Measurements from ENCODE around the gene CLDN22. TPM values are rescaled to one million over a fixed set of nuclear protein-coding genes. Genes with fewer than 3 reads are reported as not detected.

CLDN22 gene
- total RNA-seq, 1 donor from 2014 or later = not detected

GRCh38 chr4:183355405-183355804, 35.3 kb upstream of the CLDN22 start:
- intact Hi-C loops (cut with micrococcal nuclease) = no loop called here
- no peaks in the 10 kb centered on the region for H3K9me3 ChIP-seq (replicated peaks)
- peaks cover 26% of the 10 kb centered on the region for H3K27me3 ChIP-seq (ENCODE audit: low read depth)
- no peaks in the 10 kb centered on the region for H3K4me1 ChIP-seq
- no peak for TF ChIP-seq CTCF (IDR thresholded peaks at IDR 0.05; ENCODE audit: borderline replicate concordance)
- no peak overlapping the region for H3K4me3 ChIP-seq
- H3K27ac ChIP-seq (replicated peaks) = no peak overlapping the region
- no peak for DNase-seq
- no peaks in the 10 kb centered on the region for H3K36me3 ChIP-seq

GRCh38 chr4:183354219-183354618, 34.1 kb upstream of the CLDN22 start:
- Histone ChIP-seq H3K9me3 (replicated peaks) (no peaks in the 10 kb centered on the region), H3K27ac (replicated peaks) (no peak overlapping the region), H3K27me3 (ENCODE audit: low read depth) (peaks cover 36% of the 10 kb centered on the region), H3K36me3 (no peaks in the 10 kb centered on the region), H3K4me1 (no peaks in the 10 kb centered on the region), H3K4me3 (no peak overlapping the region)
- no peak for DNase-seq
- intact Hi-C loops (cut with micrococcal nuclease) = no loop called here
- TF ChIP-seq CTCF (IDR thresholded peaks at IDR 0.05; ENCODE audit: borderline replicate concordance) = no peak

- DNase-seq = no peak
- TF ChIP-seq CTCF (IDR thresholded peaks at IDR 0.05; ENCODE audit: borderline replicate concordance) = no peak
- Histone ChIP-seq H3K27me3 (ENCODE audit: low read depth) (peaks cover 43% of the 10 kb centered on the region), H3K27ac (replicated peaks) (no peak overlapping the region), H3K4me3 (no peak overlapping the region), H3K9me3 (replicated peaks) (no peaks in the 10 kb centered on the region), H3K4me1 (no peaks in the 10 kb centered on the region), H3K36me3 (no peaks in the 10 kb centered on the region)
- intact Hi-C loops (cut with micrococcal nuclease) = no loop called here
These were observed 33.5 kb upstream of the CLDN22 start for GRCh38 chr4:183353557-183353956.

- H3K9me3 ChIP-seq (replicated peaks) = no peaks in the 10 kb centered on the region
- H3K4me3 ChIP-seq = no peak overlapping the region
- peaks cover 53% of the 10 kb centered on the region for H3K27me3 ChIP-seq (ENCODE audit: low read depth)
- intact Hi-C loops (cut with micrococcal nuclease) = no loop called here
- TF ChIP-seq CTCF (IDR thresholded peaks at IDR 0.05; ENCODE audit: borderline replicate concordance) = no peak
- DNase-seq = no peak
- no peaks in the 10 kb centered on the region for H3K4me1 ChIP-seq
- no peaks in the 10 kb centered on the region for H3K36me3 ChIP-seq
- H3K27ac ChIP-seq (replicated peaks) = no peak overlapping the region
These were observed 32.5 kb upstream of the CLDN22 start for GRCh38 chr4:183352546-183352945.

- H3K9me3 ChIP-seq (replicated peaks) = no peaks in the 10 kb centered on the region
- DNase-seq = no peak
- no peak overlapping the region for H3K27ac ChIP-seq (replicated peaks)
- H3K4me1 ChIP-seq = no peaks in the 10 kb centered on the region
- H3K4me3 ChIP-seq = no peak overlapping the region
- TF ChIP-seq CTCF (IDR thresholded peaks at IDR 0.05; ENCODE audit: borderline replicate concordance) = no peak
- H3K27me3 ChIP-seq (ENCODE audit: low read depth) = peaks cover 59% of the 10 kb centered on the region
- no peaks in the 10 kb centered on the region for H3K36me3 ChIP-seq
- intact Hi-C loops (cut with micrococcal nuclease) = no loop called here
These were observed 30.4 kb upstream of the CLDN22 start for GRCh38 chr4:183350317-183351071.

All from left ventricle myocardium inferior (tissue), 1 donor.